OCI-LY1 (cell line): ENCODE measurements around the gene KLHL35.

Experiments
- H2AFZ ChIP-seq: fragments of 200-600 bp; sonication (generic), shearing (Covaris generic); 2 replicates; pipeline ENCODE4 v1.6.0; 2014; ENCODE audit warnings: antibody characterized with exemption, mild to moderate bottlenecking, low read length
- H3F3A ChIP-seq: fragments of 200-600 bp; sonication (generic), shearing (Covaris generic); 2 replicates; pipeline ENCODE4 v1.6.0; 2014; ENCODE audit warnings: mild to moderate bottlenecking, antibody characterized with exemption, low read length, moderate library complexity; ENCODE audit not compliant: insufficient read depth
- H3K27ac ChIP-seq: fragments of 200-600 bp; sonication (generic); 2 replicates; pipeline ENCODE4 v1.5.1; 2014; ENCODE audit warnings: low read length, mixed run types, mild to moderate bottlenecking, low read depth; ENCODE audit not compliant: poor library complexity, severe bottlenecking
- H3K27me3 ChIP-seq: fragments of 200-600 bp; sonication (generic); 2 replicates; pipeline ENCODE4 v1.6.0; 2014; ENCODE audit warnings: antibody characterized with exemption, mild to moderate bottlenecking, low read length, moderate library complexity; ENCODE audit not compliant: insufficient read depth
- H3K36me3 ChIP-seq: fragments of 200-600 bp; sonication (generic); 2 replicates; pipeline ENCODE4 v1.6.1; 2014; ENCODE audit warnings: mild to moderate bottlenecking, antibody characterized with exemption, low read length, moderate library complexity, mixed read lengths; ENCODE audit not compliant: insufficient read depth
- H3K4me1 ChIP-seq: fragments of 200-600 bp; sonication (generic); 2 replicates; pipeline ENCODE4 v1.5.1; 2014; ENCODE audit warnings: mild to moderate bottlenecking, low read length, moderate library complexity; ENCODE audit not compliant: insufficient read depth, severe bottlenecking
- H3K4me2 ChIP-seq: fragments of 200-600 bp; sonication (generic), shearing (Covaris generic); 2 replicates; pipeline ENCODE4 v1.6.1; 2014; ENCODE audit warnings: low read length
- H3K4me3 ChIP-seq: fragments of 200-600 bp; sonication (generic); 2 replicates; pipeline ENCODE4 v1.5.1; 2014; ENCODE audit warnings: low read length, low read depth, mild to moderate bottlenecking, mixed read lengths; ENCODE audit not compliant: poor library complexity, severe bottlenecking
- H3K79me2 ChIP-seq: fragments of 200-600 bp; shearing (Covaris generic); 2 replicates; pipeline ENCODE4 v1.6.1; 2016; ENCODE audit warnings: mixed run types, low read length, mixed read lengths; ENCODE audit not compliant: insufficient read depth
- H3K9ac ChIP-seq: fragments of 200-600 bp; sonication (generic), shearing (Covaris generic); 2 replicates; pipeline ENCODE4 v1.6.1; 2014; ENCODE audit warnings: mild to moderate bottlenecking, low read length, mixed read lengths
- H3K9me2 ChIP-seq: fragments of 200-600 bp; sonication (generic), shearing (Covaris generic); 2 replicates; pipeline ENCODE4 v1.6.1; 2014; ENCODE audit warnings: low read depth, mild to moderate bottlenecking, low read length, mixed read lengths
- H3K9me3 ChIP-seq: fragments of 200-600 bp; shearing (Covaris generic); 2 replicates; pipeline ENCODE4 v1.6.1; 2014; ENCODE audit warnings: low read length, mixed read lengths
- H4K20me1 ChIP-seq: fragments of 200-600 bp; sonication (generic), shearing (Covaris generic); 2 replicates; pipeline ENCODE4 v1.6.0; 2016; ENCODE audit warnings: mild to moderate bottlenecking, low read length; ENCODE audit not compliant: insufficient read depth
- EZH2 ChIP-seq: fragments of 200-600 bp; sonication (generic), shearing (Covaris generic); IDR thresholded peaks from 2 replicates; pipeline ENCODE4 v1.8.0; 2017; ENCODE audit warnings: borderline replicate concordance, mixed run types, mild to moderate bottlenecking, antibody characterized with exemption, low read length, moderate library complexity, mixed read lengths
- TF ChIP-seq, protein P1 (sequence below): fragments of 200-600 bp; sonication (generic), shearing (Covaris generic); IDR thresholded peaks from 2 replicates; pipeline ENCODE4 v1.5.1; 2017; ENCODE audit warnings: mild to moderate bottlenecking, antibody characterized with exemption, low read length, moderate library complexity, mixed read lengths

Gene KLHL35

DNA sequence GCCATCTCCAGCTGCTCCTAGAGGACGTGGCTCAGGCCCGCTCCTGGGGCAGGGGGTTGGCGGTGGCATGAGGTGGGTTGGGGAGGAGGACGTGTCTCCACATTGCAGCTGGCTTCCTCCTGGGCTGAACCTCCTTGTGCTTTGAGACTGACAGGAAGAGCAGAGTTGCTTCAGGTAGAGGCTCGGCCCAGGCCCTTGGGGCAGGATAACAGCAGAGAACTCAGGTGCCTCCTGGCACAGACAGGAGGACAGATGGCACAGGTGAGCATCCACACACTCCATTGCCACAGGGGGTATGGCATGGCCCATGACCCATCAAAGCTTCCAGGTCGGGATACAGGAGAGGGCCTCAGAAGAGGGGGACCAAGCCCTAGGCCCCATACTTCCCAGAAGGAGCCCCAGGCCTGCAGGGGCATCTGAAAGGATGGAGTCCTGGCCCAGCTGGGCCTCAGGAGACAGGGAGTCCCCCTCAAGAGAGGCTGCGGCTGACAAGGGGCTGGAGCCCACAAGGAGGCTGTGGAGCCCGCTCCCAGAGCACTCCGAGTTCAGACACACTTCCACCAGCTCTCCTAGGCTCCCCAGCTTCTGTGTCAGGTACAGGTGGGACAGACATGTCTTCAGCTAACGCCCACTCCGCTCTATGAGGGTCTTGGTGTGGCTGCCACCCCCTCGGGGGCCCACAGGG, 2.0 kb upstream of the KLHL35 start:
- Histone ChIP-seq H4K20me1 (no peaks in the 10 kb centered on the region), H3K4me2 (no peak overlapping the region), H3K9me2 (no peaks in the 10 kb centered on the region), H3K27ac (no peak overlapping the region), H3K4me1 (no peaks in the 10 kb centered on the region), H3K36me3 (no peaks in the 10 kb centered on the region), H3K4me3 (no peak overlapping the region), H3K27me3 (peaks cover 6% of the 10 kb centered on the region; the same call in 1 of the 2 replicates), H2AFZ (no peak overlapping the region), H3K9ac (no peak overlapping the region), H3F3A (no peaks in the 10 kb centered on the region), H3K79me2 (no peaks in the 10 kb centered on the region), H3K9me3 (no peaks in the 10 kb centered on the region)
- TF ChIP-seq, protein P1, sequence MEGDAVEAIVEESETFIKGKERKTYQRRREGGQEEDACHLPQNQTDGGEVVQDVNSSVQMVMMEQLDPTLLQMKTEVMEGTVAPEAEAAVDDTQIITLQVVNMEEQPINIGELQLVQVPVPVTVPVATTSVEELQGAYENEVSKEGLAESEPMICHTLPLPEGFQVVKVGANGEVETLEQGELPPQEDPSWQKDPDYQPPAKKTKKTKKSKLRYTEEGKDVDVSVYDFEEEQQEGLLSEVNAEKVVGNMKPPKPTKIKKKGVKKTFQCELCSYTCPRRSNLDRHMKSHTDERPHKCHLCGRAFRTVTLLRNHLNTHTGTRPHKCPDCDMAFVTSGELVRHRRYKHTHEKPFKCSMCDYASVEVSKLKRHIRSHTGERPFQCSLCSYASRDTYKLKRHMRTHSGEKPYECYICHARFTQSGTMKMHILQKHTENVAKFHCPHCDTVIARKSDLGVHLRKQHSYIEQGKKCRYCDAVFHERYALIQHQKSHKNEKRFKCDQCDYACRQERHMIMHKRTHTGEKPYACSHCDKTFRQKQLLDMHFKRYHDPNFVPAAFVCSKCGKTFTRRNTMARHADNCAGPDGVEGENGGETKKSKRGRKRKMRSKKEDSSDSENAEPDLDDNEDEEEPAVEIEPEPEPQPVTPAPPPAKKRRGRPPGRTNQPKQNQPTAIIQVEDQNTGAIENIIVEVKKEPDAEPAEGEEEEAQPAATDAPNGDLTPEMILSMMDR = no peak
- no peak for TF ChIP-seq EZH2

DNA sequence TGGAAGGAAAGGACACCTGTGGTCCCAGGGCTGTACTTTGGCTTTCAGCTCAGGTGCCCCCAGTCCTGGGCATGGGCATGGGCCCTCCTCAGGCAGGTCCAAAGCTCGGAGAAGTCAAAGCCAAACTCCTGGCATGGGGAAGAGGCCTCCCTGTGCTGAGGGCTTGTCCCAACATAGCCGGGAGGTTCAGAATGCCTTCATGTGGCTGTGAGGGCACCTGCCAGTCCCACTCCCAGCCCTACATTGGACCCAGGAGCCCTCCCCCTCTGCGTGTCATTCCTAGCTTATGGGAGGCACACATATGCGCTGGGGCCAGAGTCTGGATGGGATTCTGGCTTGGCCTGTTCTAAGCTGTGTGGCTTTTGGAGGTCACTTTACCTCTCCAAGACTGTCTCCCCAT, 1.0 kb upstream of the KLHL35 start:
- no peaks in the 10 kb centered on the region for H3K79me2 ChIP-seq
- H3K4me2 ChIP-seq = no peak overlapping the region
- TF ChIP-seq, protein P1 = no peak
- TF ChIP-seq EZH2 = no peak
- H3K9me3 ChIP-seq = no peaks in the 10 kb centered on the region
- H3K4me1 ChIP-seq = no peaks in the 10 kb centered on the region
- H3K36me3 ChIP-seq = no peaks in the 10 kb centered on the region
- no peak overlapping the region for H2AFZ ChIP-seq
- H3K4me3 ChIP-seq = no peak overlapping the region
- H3K9me2 ChIP-seq = no peaks in the 10 kb centered on the region
- H3K27me3 ChIP-seq = peaks cover 6% of the 10 kb centered on the region; the same call in 1 of the 2 replicates
- H3K9ac ChIP-seq = no peak overlapping the region
- no peaks in the 10 kb centered on the region for H3F3A ChIP-seq
- no peak overlapping the region for H3K27ac ChIP-seq
- no peaks in the 10 kb centered on the region for H4K20me1 ChIP-seq

DNA sequence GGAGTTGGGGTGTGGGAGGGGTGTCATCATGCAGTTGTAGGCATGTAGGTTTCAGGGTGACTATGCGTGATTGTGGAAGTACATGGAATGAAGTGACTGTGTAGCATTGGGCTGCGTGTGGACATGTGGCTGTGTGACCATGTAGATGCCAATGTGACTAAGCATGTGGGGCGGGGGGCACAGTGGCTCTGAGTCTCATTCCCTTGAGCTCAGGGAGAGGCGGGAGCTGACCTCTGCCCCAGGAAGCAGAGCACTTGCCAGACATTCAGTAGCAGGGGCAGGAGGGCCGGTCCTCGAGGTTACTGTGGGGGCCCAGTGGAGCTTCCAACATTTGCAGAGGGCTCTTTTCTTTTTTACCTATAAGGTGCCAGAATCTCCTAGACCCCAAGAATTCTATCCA, 440 bp upstream of the KLHL35 start:
- Histone ChIP-seq H3K79me2 (no peaks in the 10 kb centered on the region), H3K9me3 (no peaks in the 10 kb centered on the region), H3K9me2 (no peaks in the 10 kb centered on the region), H3K4me2 (no peak overlapping the region), H3K4me3 (no peak overlapping the region), H3K27ac (no peak overlapping the region), H3F3A (no peaks in the 10 kb centered on the region), H2AFZ (no peak overlapping the region), H3K4me1 (no peaks in the 10 kb centered on the region), H3K36me3 (no peaks in the 10 kb centered on the region), H3K9ac (no peak overlapping the region), H4K20me1 (no peaks in the 10 kb centered on the region), H3K27me3 (peaks cover 6% of the 10 kb centered on the region; the same call in 1 of the 2 replicates)
- TF ChIP-seq, protein P1 = no peak
- TF ChIP-seq EZH2 = no peak
